NCI-H2196 (cell line): ENCODE data around the gene RHBDL2.
A peak's percentile ranks its signal among the peaks of the same experiment; 100 is the strongest.
"Not testable (repeated sequence)": the region's sequence is repeated elsewhere in the genome, so short reads cannot be mapped to it uniquely, and the experiment has no call there.

ENCODE experiments used
- DNase-seq: peaks from one replicate; lab custom pipeline; 2025; ENCODE audit not compliant: unreplicated experiment; lab: John Stamatoyannopoulos, UW

The RHBDL2 gene

GRCh38 chr1:38941527-38942019 is at the start of gene RHBDL2:
TSS of gene RHBDL2 (minus strand) at chr1:38941830. CDS start at chr1:38919212, 22,618 bp downstream.
- peak; percentile 48 for DNase-seq

GRCh38 chr1:38990738-38991637 is 49.4 kb upstream of the RHBDL2 start, which contains the start of gene AKIRIN1:
TSS of gene AKIRIN1 (plus strand) at chr1:38991276. CDS start at chr1:38991381, 105 bp downstream.
- DNase-seq: peak; percentile 95

GRCh38 chr1:38990386-38990737 is 48.7 kb upstream of the RHBDL2 start:
- peak; percentile 54 for DNase-seq

GRCh38 chr1:38989979-38990378 is 48.3 kb upstream of the RHBDL2 start:
- no peak for DNase-seq

- DNase-seq: not testable (repeated sequence)
Observed at GRCh38 chr1:38979380-38979779, 37.8 kb upstream of the RHBDL2 start.

- not testable (repeated sequence) for DNase-seq
Observed at GRCh38 chr1:38978245-38978542, 36.6 kb upstream of the RHBDL2 start.

- DNase-seq: not testable (repeated sequence)
Observed at GRCh38 chr1:38977399-38978244, 36.0 kb upstream of the RHBDL2 start.

GRCh38 chr1:38973659-38974437 is 32.2 kb upstream of the RHBDL2 start:
- DNase-seq: no peak

- not testable (repeated sequence) for DNase-seq
Observed at GRCh38 chr1:38973145-38973544, 31.5 kb upstream of the RHBDL2 start.

- DNase-seq: no peak
Observed at GRCh38 chr1:38964140-38964548, 22.5 kb upstream of the RHBDL2 start.

GRCh38 chr1:38962560-38962959 is 20.9 kb upstream of the RHBDL2 start:
- no peak for DNase-seq

- DNase-seq: no peak
Observed at GRCh38 chr1:38962113-38962512, 20.5 kb upstream of the RHBDL2 start.

GRCh38 chr1:38958967-38959366 is 17.3 kb upstream of the RHBDL2 start:
- no peak for DNase-seq

GRCh38 chr1:38953433-38953860 is 11.8 kb upstream of the RHBDL2 start:
- DNase-seq: no peak

GRCh38 chr1:38950553-38950952 is 8.9 kb upstream of the RHBDL2 start:
- no peak for DNase-seq

- no peak for DNase-seq
Observed at GRCh38 chr1:38944547-38944946, 2.9 kb upstream of the RHBDL2 start.

- no peak for DNase-seq
Observed at GRCh38 chr1:38942664-38943428, 1.2 kb upstream of the RHBDL2 start.

- DNase-seq: no peak
Observed at GRCh38 chr1:38941093-38941492, 537 bp downstream of the RHBDL2 start.

- no peak for DNase-seq
Observed at GRCh38 chr1:38940339-38941047, 1.1 kb downstream of the RHBDL2 start.
